PC-9 (cell line): Measurements from ENCODE around the gene RHCE. TPM values are rescaled to one million over a fixed set of nuclear protein-coding genes. Genes with fewer than 3 reads are reported as not detected.
"Not testable (repeated sequence)": the region's sequence is repeated elsewhere in the genome, so short reads cannot be mapped to it uniquely, and the experiment has no call there.

ENCODE experiments used
- Bru-seq: library from RNA; stranded (reverse); fragments of 400-500 nt; gene quantifications from one replicate; lab custom pipeline; 2021; lab: Mats Ljungman, UMichigan
- BruChase-seq, 2 experiments: library from RNA; stranded (reverse); fragments of 400-500 nt; gene quantifications; one replicate each; lab custom pipeline; 2021; lab: Mats Ljungman, UMichigan
- BruUV-seq: library from RNA; stranded (reverse); fragments of 400-500 nt; replicated peaks from 2 replicates; lab custom pipeline; 2021; lab: Mats Ljungman, UMichigan
- CTCF ChIA-PET: fragments of 300-600 bp; sonication (Branson Sonifier 250); formaldehyde crosslinking; loops from one replicate; lab custom pipeline; 2022; ENCODE audit warnings: antibody characterized with exemption; lab: Charles Lee
- POLR2A ChIA-PET: fragments of 300-600 bp; sonication (Branson Sonifier 250); formaldehyde crosslinking; loops from one replicate; lab custom pipeline; 2022; ENCODE audit warnings: antibody characterized with exemption; ENCODE audit not compliant: unreplicated experiment; lab: Charles Lee
- DNase-seq, 2 experiments: peaks; one replicate each; pipeline versions ENCODE4 v3.0.0 to v3.0.0-alpha.2; 2015 to 2022; ENCODE audit warnings: mixed read lengths in 1 of 2
- H2AFZ ChIP-seq: fragments of 200-600 bp; sonication (generic); 2 replicates; pipeline ENCODE4 v1.8.1; 2017; ENCODE audit warnings: antibody characterized with exemption
- H3F3A ChIP-seq: fragments of 200-600 bp; sonication (generic); 2 replicates; pipeline ENCODE4 v1.8.1; 2017; ENCODE audit warnings: antibody characterized with exemption, mild to moderate bottlenecking, low read depth; ENCODE audit not compliant: insufficient read depth
- H3K27ac ChIP-seq: fragments of 200-600 bp; sonication (generic); 2 replicates; pipeline ENCODE4 v1.6.1; 2016; ENCODE audit warnings: mixed run types
- H3K27me3 ChIP-seq: fragments of 200-600 bp; sonication (generic); 2 replicates; pipeline ENCODE4 v1.6.1; 2016; ENCODE audit warnings: low read depth, mixed run types; ENCODE audit not compliant: insufficient read depth
- H3K36me3 ChIP-seq: fragments of 200-600 bp; sonication (generic); 2 replicates; pipeline ENCODE4 v1.6.1; 2016; ENCODE audit warnings: low read depth, mixed run types
- H3K4me1 ChIP-seq: fragments of 200-600 bp; sonication (generic); replicated peaks from 2 replicates; pipeline ENCODE4 v1.6.1; 2016; ENCODE audit warnings: mixed run types; ENCODE audit not compliant: insufficient read depth
- H3K4me2 ChIP-seq: fragments of 200-600 bp; sonication (generic); 2 replicates; pipeline ENCODE4 v1.6.1; 2017; ENCODE audit warnings: mixed run types
- H3K4me3 ChIP-seq: fragments of 200-600 bp; sonication (generic); 2 replicates; pipeline ENCODE4 v1.6.1; 2016; ENCODE audit warnings: mixed run types
- H3K79me2 ChIP-seq: fragments of 200-600 bp; sonication (generic); 2 replicates; pipeline ENCODE4 v1.6.1; 2017; ENCODE audit warnings: low read depth, mixed run types
- H3K9me2 ChIP-seq: fragments of 200-600 bp; sonication (generic); 2 replicates; pipeline ENCODE4 v1.8.1; 2017; ENCODE audit warnings: mild to moderate bottlenecking; ENCODE audit not compliant: insufficient read depth
- H3K9me3 ChIP-seq: fragments of 200-600 bp; sonication (generic); 2 replicates; pipeline ENCODE4 v1.8.1; 2016; ENCODE audit warnings: low read depth; ENCODE audit not compliant: insufficient read depth
- H4K20me1 ChIP-seq: fragments of 200-600 bp; sonication (generic); 2 replicates; pipeline ENCODE4 v1.8.1; 2017; ENCODE audit not compliant: insufficient read depth
- EZH2 ChIP-seq: fragments of 200-600 bp; sonication (generic); IDR thresholded peaks from 2 replicates; pipeline ENCODE4 v1.8.0; 2017; ENCODE audit warnings: antibody characterized with exemption, low read depth
- intact Hi-C: fragments of 100-400 bp; cut with micrococcal nuclease; formaldehyde crosslinking; loops from one replicate; pipeline ENCODE4 v1.10.0; 2022; ENCODE audit not compliant: unreplicated experiment
- long read RNA-seq: library from polyadenylated mRNA; stranded (forward); transcript quantifications from one replicate; pipeline ENCODE4 v2.0.0, GENCODE V29; 2022
- total RNA-seq: library from RNA; stranded (reverse); gene quantifications from 2 replicates; pipeline ENCODE4 v1.2.3, GENCODE V29; 2021
- TF ChIP-seq, protein P1 (sequence below): fragments of 200-600 bp; sonication (generic); conservative IDR thresholded peaks from 2 replicates; pipeline ENCODE4 v1.6.1; 2017; ENCODE audit warnings: mixed run types, antibody characterized with exemption, mild to moderate bottlenecking, moderate library complexity

RHCE gene
- total RNA-seq, result 0.22 and 0.78 TPM in 2 replicates
- percentile 21 among the genes with signal in this experiment for Bru-seq, nascent RNA
- percentile 17 among the genes with signal in this experiment for BruChase-seq, experiment 1, labeled RNA remaining after a 2-hour chase
- BruChase-seq, experiment 2, labeled RNA remaining after a 6-hour chase, result percentile 13 among the genes with signal in this experiment
- long read RNA-seq, result 0 reads

DNA sequence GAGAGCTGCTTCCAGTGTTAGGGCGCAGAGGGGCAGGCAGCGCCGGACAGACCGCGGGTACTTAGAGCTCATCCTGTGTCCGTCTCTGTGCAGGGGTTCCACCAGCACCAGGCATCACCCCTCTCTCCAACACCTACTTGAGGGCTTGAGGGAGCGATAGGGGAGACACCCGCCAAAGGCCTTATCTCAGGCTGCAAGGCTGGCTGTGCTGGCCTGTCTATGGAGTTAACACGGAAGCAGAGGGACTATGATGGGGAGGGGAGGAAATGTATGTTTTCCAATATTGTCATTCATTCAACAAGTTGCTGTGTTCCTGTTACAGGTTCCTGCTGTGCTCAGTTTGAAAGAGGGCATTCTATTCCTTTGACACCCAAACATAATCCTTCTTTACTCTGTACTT, at the start of gene RHCE:
TSS of gene RHCE (minus strand) at position 111 of the 400 bp plus-strand sequence. CDS start at position 72, 39 bp downstream.
- BruUV-seq, H3K27me3 ChIP-seq, H3K4me1 ChIP-seq, H4K20me1 ChIP-seq, H3K27ac ChIP-seq, DNase-seq, H3K4me3 ChIP-seq, H3K9me3 ChIP-seq, CTCF ChIA-PET, H3K79me2 ChIP-seq, H3K36me3 ChIP-seq, POLR2A ChIA-PET, H2AFZ ChIP-seq, H3K9me2 ChIP-seq, H3K4me2 ChIP-seq, intact Hi-C loops: not testable (repeated sequence)
- H3F3A ChIP-seq, result peaks cover 13% of the 10 kb centered on the region; the same call in 1 of the 2 replicates

DNA sequence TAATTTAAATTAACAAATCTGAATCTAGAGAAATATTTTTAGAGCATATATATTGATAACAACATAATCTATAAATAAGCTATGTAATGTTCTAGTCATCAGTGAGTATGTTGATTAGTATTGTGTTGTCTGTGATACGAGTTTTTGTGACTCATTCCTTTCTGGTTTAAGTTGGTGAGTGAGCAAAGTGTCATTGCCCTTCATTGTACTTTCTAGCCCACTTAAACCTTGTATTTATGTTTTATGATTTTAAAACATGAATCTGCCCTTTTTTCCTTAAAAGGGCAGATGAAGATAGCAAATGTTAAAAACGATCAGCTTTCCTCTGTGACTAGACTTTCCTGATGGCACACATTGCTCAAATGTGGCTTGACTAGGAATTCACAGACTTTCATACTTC, 48.6 kb upstream of the RHCE start:
- Histone ChIP-seq H3K27ac (no peak overlapping the region), H3K79me2 (no peaks in the 10 kb centered on the region), H3K9me3 (no peaks in the 10 kb centered on the region), H3F3A (no peaks in the 10 kb centered on the region), H4K20me1 (no peaks in the 10 kb centered on the region), H3K9me2 (no peaks in the 10 kb centered on the region), H3K36me3 (no peaks in the 10 kb centered on the region), H3K27me3 (no peaks in the 10 kb centered on the region), H3K4me1 (no peaks in the 10 kb centered on the region), H3K4me2 (no peak overlapping the region), H3K4me3 (no peak overlapping the region), H2AFZ (no peak overlapping the region)
- no TSS peak for BruUV-seq
- no peak for TF ChIP-seq EZH2
- TF ChIP-seq, protein P1, sequence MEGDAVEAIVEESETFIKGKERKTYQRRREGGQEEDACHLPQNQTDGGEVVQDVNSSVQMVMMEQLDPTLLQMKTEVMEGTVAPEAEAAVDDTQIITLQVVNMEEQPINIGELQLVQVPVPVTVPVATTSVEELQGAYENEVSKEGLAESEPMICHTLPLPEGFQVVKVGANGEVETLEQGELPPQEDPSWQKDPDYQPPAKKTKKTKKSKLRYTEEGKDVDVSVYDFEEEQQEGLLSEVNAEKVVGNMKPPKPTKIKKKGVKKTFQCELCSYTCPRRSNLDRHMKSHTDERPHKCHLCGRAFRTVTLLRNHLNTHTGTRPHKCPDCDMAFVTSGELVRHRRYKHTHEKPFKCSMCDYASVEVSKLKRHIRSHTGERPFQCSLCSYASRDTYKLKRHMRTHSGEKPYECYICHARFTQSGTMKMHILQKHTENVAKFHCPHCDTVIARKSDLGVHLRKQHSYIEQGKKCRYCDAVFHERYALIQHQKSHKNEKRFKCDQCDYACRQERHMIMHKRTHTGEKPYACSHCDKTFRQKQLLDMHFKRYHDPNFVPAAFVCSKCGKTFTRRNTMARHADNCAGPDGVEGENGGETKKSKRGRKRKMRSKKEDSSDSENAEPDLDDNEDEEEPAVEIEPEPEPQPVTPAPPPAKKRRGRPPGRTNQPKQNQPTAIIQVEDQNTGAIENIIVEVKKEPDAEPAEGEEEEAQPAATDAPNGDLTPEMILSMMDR, result no peak
- no peak for DNase-seq
- POLR2A ChIA-PET, result no interaction called here
- intact Hi-C loops, result no loop called here
- CTCF ChIA-PET, result no interaction called here

DNA sequence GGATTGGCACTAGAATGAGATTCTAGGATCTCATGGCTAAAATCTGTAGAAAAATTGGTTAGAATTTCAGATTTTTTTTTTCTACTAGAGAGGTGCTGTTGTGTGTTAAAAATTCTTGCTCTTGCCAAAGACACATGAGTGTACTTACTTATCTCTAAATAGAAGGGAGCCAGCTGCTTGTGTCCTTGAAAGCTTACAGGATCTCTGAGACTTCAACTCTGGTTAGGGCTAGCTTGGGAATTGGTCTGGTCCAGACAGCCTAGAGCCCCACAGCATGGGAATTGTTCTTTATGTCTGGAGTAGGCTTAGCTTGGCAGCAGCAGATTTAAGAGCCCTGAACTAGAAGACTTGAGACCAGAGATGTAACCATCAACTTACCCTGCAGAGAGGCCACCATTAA, 47.4 kb upstream of the RHCE start:
- Histone ChIP-seq H3K27ac (no peak overlapping the region), H4K20me1 (no peaks in the 10 kb centered on the region), H3K4me3 (no peak overlapping the region), H3K27me3 (no peaks in the 10 kb centered on the region), H3K79me2 (no peaks in the 10 kb centered on the region), H3K4me2 (no peak overlapping the region), H3F3A (no peaks in the 10 kb centered on the region), H3K9me2 (no peaks in the 10 kb centered on the region), H2AFZ (no peak overlapping the region), H3K36me3 (no peaks in the 10 kb centered on the region), H3K4me1 (no peaks in the 10 kb centered on the region), H3K9me3 (no peaks in the 10 kb centered on the region)
- no TSS peak for BruUV-seq
- CTCF ChIA-PET, result no interaction called here
- POLR2A ChIA-PET, result no interaction called here
- intact Hi-C loops, result no loop called here
- no peak for DNase-seq
- TF ChIP-seq EZH2, result no peak
- TF ChIP-seq, protein P1, result no peak

DNA sequence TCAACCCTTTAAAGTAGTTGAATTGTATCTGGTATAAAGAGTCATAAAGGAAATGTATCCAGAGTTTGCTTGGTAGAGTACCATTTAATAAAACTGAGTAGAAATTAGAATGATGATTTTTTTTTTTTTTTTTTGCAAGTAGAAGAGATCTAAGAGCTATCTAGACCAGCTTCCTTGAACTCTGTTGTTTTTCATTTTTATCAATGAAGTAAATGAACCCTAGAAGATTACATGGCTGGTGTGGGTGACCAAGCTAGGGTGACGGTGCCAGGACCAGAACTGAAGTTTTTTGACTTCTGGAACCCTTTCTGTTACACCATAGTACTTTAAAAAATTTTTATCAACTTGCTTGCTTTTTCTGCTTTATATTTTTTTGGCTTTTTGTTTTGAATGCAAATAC, 47.0 kb upstream of the RHCE start:
- DNase-seq, result no peak
- no peak for TF ChIP-seq EZH2
- TF ChIP-seq, protein P1, result no peak
- Histone ChIP-seq H3K4me2 (no peak overlapping the region), H3K27me3 (no peaks in the 10 kb centered on the region), H3F3A (no peaks in the 10 kb centered on the region), H3K79me2 (no peaks in the 10 kb centered on the region), H4K20me1 (no peaks in the 10 kb centered on the region), H3K9me2 (no peaks in the 10 kb centered on the region), H3K4me3 (no peak overlapping the region), H3K4me1 (no peaks in the 10 kb centered on the region), H2AFZ (no peak overlapping the region), H3K36me3 (no peaks in the 10 kb centered on the region), H3K27ac (no peak overlapping the region), H3K9me3 (no peaks in the 10 kb centered on the region)
- no TSS peak for BruUV-seq
- intact Hi-C loops, result no loop called here
- ChIA-PET POLR2A (no interaction called here), CTCF (no interaction called here)
